ENCODE measurements around the gene TMEM234. TPM values are rescaled to one million over a fixed set of nuclear protein-coding genes. Genes with fewer than 3 reads are reported as not detected.

The TMEM234 gene
- total and polyA plus RNA-seq, 8 donors: 6.2 to 23.5 (median 8.7) TPM

- H3K27ac ChIP-seq: no peak within 1 kb of the TSS
- no peak for FAIRE-seq
- no peak within 1 kb of the TSS for H3K4me3 ChIP-seq
- H3K27me3 ChIP-seq: no peaks in the 10 kb centered on the region
- no peak for TF ChIP-seq CTCF (IDR thresholded peaks at IDR 0.05)
- DNase-seq: no peak
- H3K4me1 ChIP-seq: peaks cover 0 to 5% (median 0%) of the 10 kb centered on the region in 3 donors
- intact Hi-C loops (cut with DNase I): no loop called here
- H3K36me3 ChIP-seq: no peaks in the 10 kb centered on the region
- H3K9me3 ChIP-seq: no peaks in the 10 kb centered on the region
- WGBS, 2 donors: 77 to 86% methylated on average over 25 of the region's 25 CpGs
- no peak for ATAC-seq
These were observed 29.0 kb upstream of the TMEM234 start, which contains the start of gene LCK for GRCh38 chr1:32250893-32251716. Gene LCK, plus strand, starts transcription at chr1:32251265. Its CDS starts 23,065 bp downstream, at chr1:32274330.

- FAIRE-seq (no peak), ATAC-seq (peak in 3 of 4 donors; percentile 13 to 18 (median 15)), DNase-seq (peak in 1 of 6 donors; percentile 64)
- 57 to 58% methylated on average over 9 of the region's 9 CpGs for WGBS, 2 donors
- Histone ChIP-seq H3K9me3 (no peaks in the 10 kb centered on the region), H3K27ac (peak overlapping the region in 1 of 4 donors; percentile 37), H3K4me3 (no peak overlapping the region), H3K36me3 (no peaks in the 10 kb centered on the region), H3K4me1 (peaks cover 0 to 5% (median 0%) of the 10 kb centered on the region in 3 donors), H3K27me3 (no peaks in the 10 kb centered on the region)
- intact Hi-C loops (cut with DNase I): no loop called here
- no peak for TF ChIP-seq CTCF (IDR thresholded peaks at IDR 0.05)
These were observed 27.8 kb upstream of the TMEM234 start for GRCh38 chr1:32249831-32250525.

GRCh38 chr1:32247983-32248889 is 26.1 kb upstream of the TMEM234 start:
- ATAC-seq (peak; percentile 79 to 97 (median 89)), FAIRE-seq (no peak), DNase-seq (peak; percentile 74 to 96 (median 87))
- intact Hi-C loops (cut with DNase I): no loop called here
- Histone ChIP-seq H3K4me3 (peak overlapping the region in 1 of 4 donors; percentile 18), H3K36me3 (no peaks in the 10 kb centered on the region), H3K9me3 (no peaks in the 10 kb centered on the region), H3K4me1 (peaks cover 0 to 5% (median 0%) of the 10 kb centered on the region in 3 donors), H3K27ac (peak overlapping the region in 1 of 4 donors; percentile 41), H3K27me3 (no peaks in the 10 kb centered on the region)
- WGBS, 2 donors: 9 to 10% methylated on average over 24 to 31 of the region's 31 CpGs
- peak; percentile 79 to 86 (median 82) for TF ChIP-seq CTCF (IDR thresholded peaks at IDR 0.05)

- H3K27ac ChIP-seq: peak overlapping the region in 2 of 4 donors; percentile 24 to 41
- H3K36me3 ChIP-seq: no peaks in the 10 kb centered on the region
- intact Hi-C loops (cut with DNase I): no loop called here
- no peaks in the 10 kb centered on the region for H3K9me3 ChIP-seq
- H3K27me3 ChIP-seq: no peaks in the 10 kb centered on the region
- DNase-seq (peak in 3 of 6 donors; percentile 58 to 70 (median 60)), FAIRE-seq (no peak), ATAC-seq (no peak)
- peaks cover 0 to 5% (median 0%) of the 10 kb centered on the region in 3 donors for H3K4me1 ChIP-seq
- H3K4me3 ChIP-seq: no peak overlapping the region
- no peak for TF ChIP-seq CTCF (IDR thresholded peaks at IDR 0.05)
- WGBS, 2 donors: 72 to 77% methylated on average over 11 to 12 of the region's 12 CpGs
These were observed 25.3 kb upstream of the TMEM234 start for GRCh38 chr1:32247452-32247851.

All from pancreas (tissue), 10 donors.